Activated CD4-positive, alpha-beta T cell treated with anti-CD3 and anti-CD28 coated beads, Interleukin-2, amount 10 ng/mL, durations not matched to agents 7 days and 5 days (primary cell): ENCODE results near the gene ATP2B2. TPM values are rescaled to one million over a fixed set of nuclear protein-coding genes. Genes with fewer than 3 reads are reported as not detected.

Experiments used
- CTCF ChIA-PET: fragments of 350-600 bp; sonication (Branson Sonifier 250); formaldehyde crosslinking; loops from one replicate; lab custom pipeline; 2021; ENCODE audit warnings: antibody characterized with exemption; lab: Charles Lee
- POLR2A ChIA-PET: fragments of 350-600 bp; sonication (Branson Sonifier 250); formaldehyde crosslinking; loops from one replicate; lab custom pipeline; 2021; ENCODE audit warnings: antibody characterized with exemption; lab: Charles Lee
- DNase-seq: peaks from one replicate; pipeline ENCODE4 v3.0.0-alpha.2; 2020
- H3K27ac Mint-ChIP-seq: one replicate; pipeline ENCODE4 v1.8.0; 2021; ENCODE audit warnings: mild to moderate bottlenecking, moderate library complexity, mixed read lengths
- H3K27me3 Mint-ChIP-seq: one replicate; pipeline ENCODE4 v1.8.0; 2021; ENCODE audit warnings: mixed read lengths
- H3K36me3 Mint-ChIP-seq: one replicate; pipeline ENCODE4 v1.8.0; 2021; ENCODE audit warnings: low read depth, mixed read lengths
- H3K4me1 Mint-ChIP-seq: one replicate; pipeline ENCODE4 v1.8.0; 2021; ENCODE audit warnings: mixed read lengths
- H3K4me3 Mint-ChIP-seq: one replicate; pipeline ENCODE4 v1.8.0; 2021; ENCODE audit warnings: mild to moderate bottlenecking, moderate library complexity, mixed read lengths
- H3K9me3 Mint-ChIP-seq: one replicate; pipeline ENCODE4 v1.8.0; 2021; ENCODE audit warnings: mixed read lengths
- total RNA-seq, 2 experiments: library from RNA; stranded (reverse); gene quantifications; one replicate each; pipeline ENCODE4 v1.2.3, GENCODE V29; 2021

Gene ATP2B2
- total RNA-seq, 2 experiments from 2014 or later = not detected

DNA sequence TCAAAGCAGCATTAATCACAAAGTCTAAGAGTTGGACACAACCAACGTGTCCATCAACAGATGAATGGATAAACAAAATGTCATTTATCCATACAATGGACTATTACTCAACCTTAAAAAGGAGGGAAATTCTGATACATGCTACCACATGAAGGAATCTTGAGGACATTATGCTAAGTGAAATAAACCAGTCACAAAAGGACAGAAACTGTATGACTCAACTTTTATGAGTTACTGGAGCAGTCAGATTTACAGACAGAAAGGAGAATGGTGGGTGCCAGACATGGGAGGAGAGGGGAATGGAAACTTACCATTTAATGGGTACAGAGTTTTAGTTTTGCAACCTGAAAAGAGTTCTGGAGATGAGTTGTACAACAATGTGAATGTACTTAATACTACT is 141.5 kb downstream of the ATP2B2 start:
- Mint-ChIP-seq H3K27me3 (no peaks in the 10 kb centered on the region), H3K36me3 (no peaks in the 10 kb centered on the region), H3K4me3 (no peak overlapping the region), H3K9me3 (peaks cover 3% of the 10 kb centered on the region), H3K27ac (no peak overlapping the region), H3K4me1 (peaks cover 12% of the 10 kb centered on the region)
- CTCF ChIA-PET = interaction anchor here (0.9 to 1.4 kb wide), 2 partner anchors 11 to 54 kb away, joined by 3 to 4 read pairs; no protein-coding TSS in a partner anchor
- DNase-seq = no peak
- POLR2A ChIA-PET = no interaction called here

DNA sequence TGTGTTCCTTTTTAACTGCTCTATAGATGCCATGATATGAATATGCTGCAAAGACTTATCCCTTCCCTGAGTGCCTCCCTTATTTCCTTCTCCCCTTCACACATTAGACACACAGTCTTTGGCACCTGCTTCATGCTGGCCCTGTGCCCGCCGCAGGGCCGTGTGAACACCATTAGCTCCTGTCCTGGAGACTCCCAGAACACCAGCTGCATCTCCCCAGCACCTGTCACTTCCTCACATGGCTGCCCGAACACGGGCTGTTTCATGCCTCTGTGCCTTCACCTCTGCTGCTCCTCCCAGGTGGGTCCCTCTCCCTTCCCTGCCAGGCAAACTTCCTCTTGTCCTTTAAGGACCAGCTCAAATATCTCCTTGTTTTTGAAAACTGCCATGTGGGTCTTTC is 144.0 kb downstream of the ATP2B2 start:
- Mint-ChIP-seq H3K9me3 (peaks cover 3% of the 10 kb centered on the region), H3K4me1 (peaks cover 7% of the 10 kb centered on the region), H3K4me3 (no peak overlapping the region), H3K36me3 (no peaks in the 10 kb centered on the region), H3K27me3 (no peaks in the 10 kb centered on the region), H3K27ac (no peak overlapping the region)
- ChIA-PET CTCF (no interaction called here), POLR2A (no interaction called here)
- no peak for DNase-seq

DNA sequence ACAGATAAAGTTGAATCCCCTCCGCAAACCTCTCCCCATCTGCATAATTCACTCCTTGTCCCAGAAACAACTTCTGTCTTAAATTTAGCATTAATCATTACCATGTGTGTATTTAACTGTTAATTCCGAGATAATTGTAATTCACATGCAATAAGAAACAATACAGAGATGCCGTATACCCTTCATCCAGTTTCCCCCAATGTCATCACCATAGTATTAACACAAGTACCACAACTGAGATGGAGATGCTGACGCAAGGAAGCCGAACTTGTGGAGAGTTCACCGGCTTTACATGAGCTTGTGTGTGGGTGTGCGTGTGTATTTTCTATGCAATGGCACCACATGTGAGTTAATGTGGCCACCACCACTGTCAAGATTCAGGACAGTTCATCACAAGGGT is 144.9 kb downstream of the ATP2B2 start:
- DNase-seq = no peak
- H3K27me3 Mint-ChIP-seq = no peaks in the 10 kb centered on the region
- ChIA-PET CTCF (interaction anchor here (1.2 to 1.4 kb wide), 2 partner anchors 9 to 16 kb away, joined by 3 to 4 read pairs; no protein-coding TSS in a partner anchor), POLR2A (no interaction called here)
- H3K27ac Mint-ChIP-seq = no peak overlapping the region
- H3K4me1 Mint-ChIP-seq = peaks cover under 1% of the 10 kb centered on the region
- no peak overlapping the region for H3K4me3 Mint-ChIP-seq
- H3K36me3 Mint-ChIP-seq = no peaks in the 10 kb centered on the region
- peaks cover 1% of the 10 kb centered on the region for H3K9me3 Mint-ChIP-seq

DNA sequence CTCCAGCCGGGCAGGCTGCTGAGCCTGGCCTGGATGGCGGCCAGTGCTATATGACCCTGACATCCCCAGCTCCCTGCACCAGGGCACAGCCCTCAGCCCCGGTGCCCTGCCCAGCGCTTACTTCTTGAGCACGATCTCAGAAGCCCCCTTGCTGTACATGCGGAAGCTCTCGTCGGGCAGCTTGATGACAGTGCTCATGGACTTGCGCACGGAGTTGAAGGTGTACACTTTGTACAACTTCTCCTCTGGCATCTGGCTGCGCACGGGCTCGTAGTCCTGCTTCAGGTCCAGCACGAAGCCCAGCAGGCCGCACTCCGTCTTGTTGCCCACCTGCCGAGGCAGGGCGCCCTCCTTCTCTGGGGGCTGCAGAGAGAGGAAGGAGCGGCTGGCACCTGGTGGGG is 145.6 kb downstream of the ATP2B2 start:
- H3K4me3 Mint-ChIP-seq = no peak overlapping the region
- ChIA-PET CTCF (interaction anchor here (1.2 to 1.4 kb wide), 2 partner anchors 8 to 15 kb away, joined by 3 to 4 read pairs; no protein-coding TSS in a partner anchor), POLR2A (no interaction called here)
- H3K27me3 Mint-ChIP-seq = no peaks in the 10 kb centered on the region
- no peaks in the 10 kb centered on the region for H3K4me1 Mint-ChIP-seq
- DNase-seq = no peak
- H3K27ac Mint-ChIP-seq = no peak overlapping the region
- H3K36me3 Mint-ChIP-seq = no peaks in the 10 kb centered on the region
- no peaks in the 10 kb centered on the region for H3K9me3 Mint-ChIP-seq

DNA sequence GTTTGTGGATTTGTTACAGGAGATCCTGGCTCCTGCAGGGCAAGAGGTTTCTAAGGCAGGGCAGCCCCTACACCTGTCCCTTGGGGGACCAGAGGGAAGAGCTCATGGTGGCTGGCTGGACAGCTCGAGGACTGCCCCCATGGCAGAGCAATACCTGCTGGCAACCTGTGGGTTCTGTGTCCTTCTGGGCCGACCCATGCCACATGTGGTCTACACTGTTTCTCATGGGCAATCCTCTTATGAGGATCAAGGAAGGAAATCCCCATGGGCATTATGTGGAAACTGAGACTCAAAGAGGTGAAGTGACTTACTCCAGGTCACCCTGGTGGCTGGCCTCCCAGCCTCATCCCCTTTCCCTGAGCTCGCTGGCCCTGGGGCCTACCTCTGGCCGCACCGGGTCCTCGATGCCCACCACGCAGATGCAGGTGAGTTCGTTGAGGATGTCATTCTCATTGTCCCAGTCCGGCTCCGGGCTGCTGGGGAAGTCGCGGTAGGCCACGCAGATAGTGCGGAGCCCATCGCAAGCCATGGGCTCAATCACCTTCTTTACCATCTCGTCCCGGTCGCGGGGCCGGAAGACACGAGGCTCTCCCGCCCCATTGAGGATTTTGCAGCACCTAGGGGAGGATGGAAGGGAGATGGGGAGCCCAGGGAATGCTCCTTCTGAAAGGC is 146.9 kb downstream of the ATP2B2 start:
- H3K4me1 Mint-ChIP-seq = no peaks in the 10 kb centered on the region
- ChIA-PET POLR2A (no interaction called here), CTCF (no interaction called here)
- no peaks in the 10 kb centered on the region for H3K9me3 Mint-ChIP-seq
- H3K27ac Mint-ChIP-seq = no peak overlapping the region
- DNase-seq = no peak
- no peak overlapping the region for H3K4me3 Mint-ChIP-seq
- no peaks in the 10 kb centered on the region for H3K27me3 Mint-ChIP-seq
- H3K36me3 Mint-ChIP-seq = no peaks in the 10 kb centered on the region

DNA sequence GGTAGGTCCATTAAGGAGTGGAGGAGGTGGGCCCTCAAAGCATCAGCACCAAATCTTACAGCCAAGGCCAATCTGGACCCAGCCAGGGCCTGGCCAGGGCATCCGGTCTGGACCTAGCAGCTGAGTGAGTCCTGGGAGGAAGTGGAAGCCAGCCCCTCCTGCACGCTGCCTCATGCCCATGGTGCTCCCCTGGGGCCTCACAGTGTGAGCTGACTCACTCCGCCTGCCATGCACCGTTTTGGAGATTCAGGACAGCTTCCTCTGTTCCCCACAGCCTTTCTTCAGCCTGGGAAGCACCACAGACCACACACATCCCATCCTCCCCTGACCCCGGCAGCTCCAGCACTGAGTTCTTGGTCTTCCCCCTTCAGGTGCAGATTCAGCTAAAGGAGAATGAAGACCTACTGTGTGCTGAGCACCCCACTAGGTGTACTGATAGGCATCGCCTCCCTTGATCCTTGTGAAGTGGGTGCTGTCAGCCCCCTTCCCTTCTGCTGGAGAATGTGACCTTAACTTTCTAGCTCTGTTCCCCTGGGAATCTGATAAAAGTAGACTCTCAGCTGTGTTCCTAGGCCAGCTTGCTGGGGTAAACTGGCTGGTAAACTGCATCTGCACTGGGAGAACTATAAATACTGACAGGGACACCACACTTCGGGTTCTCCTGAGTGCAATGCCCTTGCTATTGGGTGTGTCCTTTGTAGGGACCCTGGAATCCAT is 147.6 kb downstream of the ATP2B2 start:
- ChIA-PET CTCF (no interaction called here), POLR2A (no interaction called here)
- Mint-ChIP-seq H3K27me3 (peaks cover 2% of the 10 kb centered on the region), H3K9me3 (no peaks in the 10 kb centered on the region), H3K4me1 (no peaks in the 10 kb centered on the region), H3K36me3 (no peaks in the 10 kb centered on the region), H3K27ac (no peak overlapping the region), H3K4me3 (no peak overlapping the region)
- no peak for DNase-seq

DNA sequence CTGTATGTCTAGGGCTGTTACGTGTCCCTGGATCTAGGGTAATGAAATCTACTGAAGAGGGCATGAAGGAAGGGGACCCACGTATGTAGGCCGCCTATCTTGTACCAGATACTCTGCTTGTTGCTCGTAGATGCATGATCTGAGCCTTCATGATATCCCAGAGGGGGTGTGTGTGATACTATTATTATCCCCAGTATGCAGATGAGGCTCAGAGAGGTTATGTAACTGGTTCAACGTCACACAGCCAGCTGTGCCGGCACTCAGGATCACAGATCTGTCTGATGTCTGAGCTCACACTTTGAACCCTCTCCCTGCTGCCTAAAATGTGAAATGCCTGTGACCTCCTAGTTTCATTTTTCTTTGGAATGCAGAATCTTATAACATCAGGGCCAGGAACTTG is 148.3 kb downstream of the ATP2B2 start:
- H3K4me3 Mint-ChIP-seq = no peak overlapping the region
- CTCF ChIA-PET = interaction anchor here (0.5 kb wide), 1 partner anchor 321 kb away, joined by 3 read pairs; no protein-coding TSS in a partner anchor
- H3K27me3 Mint-ChIP-seq = peaks cover 2% of the 10 kb centered on the region

DNA sequence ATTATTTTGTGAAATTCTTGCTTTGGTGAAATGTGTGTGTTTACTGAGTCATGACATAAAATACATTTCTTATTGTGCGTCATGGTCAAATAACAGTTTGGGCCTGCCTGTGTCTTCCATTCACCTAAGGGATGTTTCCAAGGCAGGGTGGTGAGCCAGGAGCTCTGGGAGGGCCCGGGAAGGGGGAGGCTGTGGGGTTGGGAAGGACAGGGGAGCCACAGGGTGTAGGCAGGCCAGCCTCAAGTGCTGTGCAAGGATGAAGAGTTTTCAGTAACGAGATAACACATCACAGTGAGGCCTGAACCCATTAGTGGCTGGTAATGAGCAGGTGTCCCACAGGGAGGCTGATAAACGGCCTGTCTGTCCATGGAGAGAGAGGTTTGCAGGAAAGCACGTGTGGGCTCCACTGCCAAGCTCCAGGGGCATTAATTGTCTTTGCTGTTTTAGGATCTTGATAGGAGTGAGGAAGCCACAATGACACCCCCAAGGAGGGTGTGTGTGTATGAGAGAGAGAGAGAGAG is 148.9 kb downstream of the ATP2B2 start:
- Mint-ChIP-seq H3K4me3 (no peak overlapping the region), H3K9me3 (no peaks in the 10 kb centered on the region), H3K27ac (no peak overlapping the region), H3K27me3 (peaks cover 2% of the 10 kb centered on the region), H3K36me3 (no peaks in the 10 kb centered on the region), H3K4me1 (no peaks in the 10 kb centered on the region)
- CTCF ChIA-PET = interaction anchor here (0.5 kb wide), 1 partner anchor 320 kb away, joined by 3 read pairs; no protein-coding TSS in a partner anchor
- POLR2A ChIA-PET = no interaction called here
- DNase-seq = no peak

More for the DNA sequence above, 148.3 kb downstream of the ATP2B2 start:
- POLR2A ChIA-PET = no interaction called here
- Mint-ChIP-seq H3K36me3 (no peaks in the 10 kb centered on the region), H3K4me1 (no peaks in the 10 kb centered on the region), H3K27ac (no peak overlapping the region), H3K9me3 (no peaks in the 10 kb centered on the region)
- DNase-seq = no peak

DNA sequence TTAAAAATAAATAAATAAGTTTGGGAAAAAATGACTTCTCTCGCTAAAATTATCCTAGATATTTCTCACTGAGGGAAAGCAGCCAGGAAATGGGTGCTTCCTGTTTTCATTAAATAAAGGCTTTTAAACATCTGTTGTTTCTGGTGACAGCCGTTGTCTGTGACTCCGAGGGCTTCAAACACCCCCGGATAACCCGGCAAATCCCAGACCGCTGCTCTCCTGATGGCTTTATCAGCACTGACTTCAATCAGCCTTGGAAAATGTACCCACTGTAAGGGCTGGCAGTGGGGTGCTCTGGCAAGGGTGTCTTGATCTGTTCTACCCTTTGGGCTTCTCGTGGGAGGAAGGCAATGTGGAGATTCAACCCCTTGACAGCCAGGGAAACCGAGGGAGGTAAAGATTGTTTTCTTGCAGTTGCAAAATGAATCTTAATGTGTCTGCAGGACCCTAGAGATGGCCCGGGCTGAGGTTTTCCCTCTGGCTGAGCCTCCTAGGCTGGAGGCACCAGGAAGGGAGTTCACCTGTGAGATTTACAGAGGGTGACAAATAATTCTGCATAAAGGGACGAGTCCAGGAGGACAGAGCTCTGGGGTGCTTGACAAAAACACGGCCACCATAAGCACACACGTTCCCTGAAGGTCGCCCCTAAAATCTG is 150.9 kb downstream of the ATP2B2 start:
- peaks cover 2% of the 10 kb centered on the region for H3K27me3 Mint-ChIP-seq
- H3K27ac Mint-ChIP-seq = no peak overlapping the region
- no peak for DNase-seq
- ChIA-PET CTCF (no interaction called here), POLR2A (no interaction called here)
- no peaks in the 10 kb centered on the region for H3K9me3 Mint-ChIP-seq
- no peaks in the 10 kb centered on the region for H3K4me1 Mint-ChIP-seq
- no peak overlapping the region for H3K4me3 Mint-ChIP-seq
- H3K36me3 Mint-ChIP-seq = no peaks in the 10 kb centered on the region

DNA sequence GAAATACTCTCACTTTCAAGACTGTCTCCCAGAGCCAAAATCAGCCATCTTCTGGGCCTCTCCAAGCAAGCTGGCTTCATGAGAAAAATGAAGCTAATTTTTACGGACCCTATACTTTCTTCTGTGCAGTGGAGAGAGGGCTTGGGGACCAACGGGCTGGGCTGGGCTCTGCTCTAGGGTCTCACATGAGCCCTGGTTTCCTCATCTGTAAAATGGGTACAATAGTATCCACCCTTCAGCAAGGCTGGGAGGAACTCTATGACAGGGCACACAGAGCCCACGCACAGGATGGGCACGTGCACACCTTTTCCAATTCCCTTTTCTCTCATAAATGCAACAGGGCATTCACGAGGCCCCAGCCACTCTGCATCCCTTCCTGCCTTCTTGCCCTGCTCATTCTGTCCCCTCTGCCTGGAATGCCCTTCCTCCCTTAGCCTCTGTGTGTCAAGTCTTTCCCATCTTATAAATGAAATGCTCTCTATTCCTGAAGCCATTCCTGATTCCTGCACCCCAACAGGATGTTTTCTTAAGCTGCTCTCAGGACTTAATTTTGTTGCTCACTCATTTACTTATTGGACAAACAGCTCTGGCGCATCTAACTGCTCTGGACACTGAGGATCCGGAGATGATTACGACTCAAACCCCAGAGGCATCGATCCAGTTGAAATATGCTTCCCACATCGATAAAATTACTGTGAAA is 151.6 kb downstream of the ATP2B2 start:
- Mint-ChIP-seq H3K4me1 (no peaks in the 10 kb centered on the region), H3K4me3 (no peak overlapping the region), H3K27me3 (peaks cover 2% of the 10 kb centered on the region), H3K27ac (no peak overlapping the region), H3K36me3 (no peaks in the 10 kb centered on the region), H3K9me3 (no peaks in the 10 kb centered on the region)
- no peak for DNase-seq
- ChIA-PET POLR2A (no interaction called here), CTCF (interaction anchor here (1.0 to 1.3 kb wide), 2 partner anchors 9 to 10 kb away, joined by 3 to 4 read pairs; no protein-coding TSS in a partner anchor)

DNA sequence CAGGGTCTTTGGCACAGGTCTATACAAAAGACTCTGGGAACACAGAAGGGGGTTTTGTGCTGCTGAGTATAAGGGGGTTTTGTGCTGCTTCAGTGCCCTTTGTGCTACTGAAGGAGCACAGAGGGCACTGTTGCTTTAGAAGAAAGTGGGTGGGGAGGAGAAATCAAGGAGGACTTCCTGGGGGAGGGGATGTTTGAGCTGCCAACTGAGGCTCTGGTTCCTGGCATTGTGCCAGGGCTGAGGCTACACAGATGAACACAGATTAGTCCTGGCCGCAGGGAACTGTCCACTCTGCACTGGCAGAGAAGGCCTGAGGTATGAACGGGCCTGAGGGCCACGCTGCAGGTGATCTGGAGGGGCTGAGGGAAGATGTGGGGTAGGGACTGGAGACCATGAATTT is 152.2 kb downstream of the ATP2B2 start:
- ChIA-PET CTCF (interaction anchor here (1.0 to 1.3 kb wide), 2 partner anchors 9 to 10 kb away, joined by 3 to 4 read pairs; no protein-coding TSS in a partner anchor), POLR2A (no interaction called here)
- Mint-ChIP-seq H3K27me3 (peaks cover 2% of the 10 kb centered on the region), H3K9me3 (no peaks in the 10 kb centered on the region), H3K36me3 (no peaks in the 10 kb centered on the region), H3K27ac (no peak overlapping the region), H3K4me3 (no peak overlapping the region), H3K4me1 (no peaks in the 10 kb centered on the region)
- DNase-seq = no peak

DNA sequence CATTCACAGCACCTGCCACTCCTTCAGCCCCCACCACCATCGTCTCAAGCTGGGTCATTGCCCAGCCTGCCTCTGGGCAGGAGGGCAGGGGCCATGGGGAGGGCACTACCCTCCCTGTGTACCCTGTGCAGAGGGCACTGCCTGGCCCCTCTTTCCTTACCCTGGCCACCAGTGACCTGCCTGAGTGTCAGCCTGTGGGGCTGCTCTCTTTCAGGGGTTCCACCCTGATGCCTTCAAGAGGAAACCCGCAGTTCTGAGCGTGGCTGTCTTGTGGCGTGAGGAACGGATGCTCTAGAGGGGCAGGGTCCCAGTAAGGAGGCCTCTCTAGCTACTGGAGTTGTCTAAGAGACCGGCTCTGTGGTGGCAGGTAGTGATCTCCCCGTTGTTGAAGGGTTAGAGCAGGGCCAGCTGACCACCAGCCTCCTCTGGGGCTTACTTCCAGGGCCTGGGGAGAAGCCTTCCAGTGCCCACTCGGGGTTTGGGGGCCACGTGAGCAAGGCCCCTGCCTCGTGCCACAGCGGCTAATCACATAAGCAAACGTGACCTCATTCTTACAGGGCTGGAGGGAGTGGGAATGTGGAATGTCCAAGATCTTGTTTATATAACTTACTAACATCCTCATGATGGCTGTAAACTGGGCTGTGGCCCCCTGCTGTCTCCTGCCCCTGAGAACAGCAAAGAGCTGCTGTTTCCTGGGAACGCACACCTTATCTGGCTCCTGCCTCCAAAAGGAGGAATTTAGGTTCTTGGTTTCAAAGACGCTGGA is 153.1 kb downstream of the ATP2B2 start:
- no peak for DNase-seq
- H3K4me1 Mint-ChIP-seq = no peaks in the 10 kb centered on the region
- H3K4me3 Mint-ChIP-seq = no peak overlapping the region
- no peak overlapping the region for H3K27ac Mint-ChIP-seq
- H3K36me3 Mint-ChIP-seq = no peaks in the 10 kb centered on the region
- CTCF ChIA-PET = interaction anchor here (1.0 to 1.3 kb wide), 3 partner anchors 8 to 11 kb away, joined by 3 to 4 read pairs (median 4); no protein-coding TSS in a partner anchor
- peaks cover 2% of the 10 kb centered on the region for H3K27me3 Mint-ChIP-seq
- POLR2A ChIA-PET = no interaction called here
- no peaks in the 10 kb centered on the region for H3K9me3 Mint-ChIP-seq
